Measurements from ENCODE around the gene GNS. TPM values are rescaled to one million over a fixed set of nuclear protein-coding genes. Genes with fewer than 3 reads are reported as not detected.
"Not testable (repeated sequence)": the region's sequence is repeated elsewhere in the genome, so short reads cannot be mapped to it uniquely, and the experiment has no call there.

The GNS gene
- total RNA-seq, 1 experiment from 2014 or later, result 55.1 TPM

DNA sequence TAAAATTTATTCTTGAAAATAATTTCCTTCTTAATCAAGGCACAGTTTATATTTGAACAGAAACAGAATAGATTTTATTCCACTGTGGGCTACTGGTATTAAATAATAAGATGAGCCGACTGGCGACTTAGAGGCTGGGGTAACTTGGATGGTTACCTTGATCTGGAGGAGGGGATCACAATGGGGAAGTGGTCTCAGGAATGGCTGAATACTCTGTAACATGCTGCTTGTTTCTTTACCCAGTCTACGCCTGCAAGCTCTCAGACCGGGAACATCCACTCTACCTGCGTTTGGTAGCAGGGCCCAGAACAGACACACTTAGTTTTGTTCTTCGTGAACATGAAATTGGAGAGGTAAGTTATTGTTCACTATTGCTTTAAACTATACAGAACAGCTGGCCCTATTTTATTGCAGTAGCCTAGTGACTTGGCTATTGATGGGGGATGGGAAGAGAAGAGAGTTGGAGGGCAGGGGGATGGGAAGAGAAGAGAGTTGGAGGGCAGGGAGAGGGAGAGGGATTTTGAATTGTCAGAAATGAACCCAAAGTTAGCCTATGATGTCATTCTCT is 67.9 kb downstream of the GNS start:
- no peak overlapping the region for H3K9ac ChIP-seq (ENCODE audit: low read length)
- ChIA-PET POLR2A (ENCODE audit: unreplicated experiment) (no interaction called here), CTCF (no interaction called here)
- ATAC-seq (no peak), DNase-seq (no peak)
- intact Hi-C loops (cut with micrococcal nuclease), result no loop called here
- 0 out of 2 replicates have a peak, but pooled peaks cover 5% of the 10 kb centered on the region for H3K36me3 ChIP-seq (ENCODE audit: low read depth, low read length)
- no peaks in the 10 kb centered on the region for H3K27me3 ChIP-seq (ENCODE audit: low read length)
- H3K9me3 ChIP-seq (ENCODE audit: low read length), result no peaks in the 10 kb centered on the region
- no peak overlapping the region for H3K4me3 ChIP-seq (ENCODE audit: low read length)
- no peaks in the 10 kb centered on the region for H3K79me2 ChIP-seq (ENCODE audit: low read length)
- H3K27ac ChIP-seq (ENCODE audit: low read length), result no peak overlapping the region
- H4K20me1 ChIP-seq (ENCODE audit: low read length), result no peaks in the 10 kb centered on the region
- H2AFZ ChIP-seq (ENCODE audit: low read length), result no peak overlapping the region
- no peaks in the 10 kb centered on the region for H3K9me2 ChIP-seq (replicated peaks; ENCODE audit: low read length)
- TF ChIP-seq EZH2 (IDR thresholded peaks at IDR 0.05; ENCODE audit: low read length, unreplicated experiment) (no peak), EZH2phosphoT487 (IDR thresholded peaks at IDR 0.05; ENCODE audit: borderline replicate concordance, low read length) (no peak)
- TF ChIP-seq, protein P1, sequence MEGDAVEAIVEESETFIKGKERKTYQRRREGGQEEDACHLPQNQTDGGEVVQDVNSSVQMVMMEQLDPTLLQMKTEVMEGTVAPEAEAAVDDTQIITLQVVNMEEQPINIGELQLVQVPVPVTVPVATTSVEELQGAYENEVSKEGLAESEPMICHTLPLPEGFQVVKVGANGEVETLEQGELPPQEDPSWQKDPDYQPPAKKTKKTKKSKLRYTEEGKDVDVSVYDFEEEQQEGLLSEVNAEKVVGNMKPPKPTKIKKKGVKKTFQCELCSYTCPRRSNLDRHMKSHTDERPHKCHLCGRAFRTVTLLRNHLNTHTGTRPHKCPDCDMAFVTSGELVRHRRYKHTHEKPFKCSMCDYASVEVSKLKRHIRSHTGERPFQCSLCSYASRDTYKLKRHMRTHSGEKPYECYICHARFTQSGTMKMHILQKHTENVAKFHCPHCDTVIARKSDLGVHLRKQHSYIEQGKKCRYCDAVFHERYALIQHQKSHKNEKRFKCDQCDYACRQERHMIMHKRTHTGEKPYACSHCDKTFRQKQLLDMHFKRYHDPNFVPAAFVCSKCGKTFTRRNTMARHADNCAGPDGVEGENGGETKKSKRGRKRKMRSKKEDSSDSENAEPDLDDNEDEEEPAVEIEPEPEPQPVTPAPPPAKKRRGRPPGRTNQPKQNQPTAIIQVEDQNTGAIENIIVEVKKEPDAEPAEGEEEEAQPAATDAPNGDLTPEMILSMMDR (conservative IDR thresholded peaks at IDR 0.05; ENCODE audit: low read depth, low read length), result no peak
- no peaks in the 10 kb centered on the region for H3F3A ChIP-seq (ENCODE audit: low read length, unreplicated experiment)
- H3K4me1 ChIP-seq (ENCODE audit: insufficient read depth, low read length), result no peaks in the 10 kb centered on the region
- BruUV-seq (replicated peaks), result no TSS peak
- H3K4me2 ChIP-seq (ENCODE audit: low read length), result no peak overlapping the region

DNA sequence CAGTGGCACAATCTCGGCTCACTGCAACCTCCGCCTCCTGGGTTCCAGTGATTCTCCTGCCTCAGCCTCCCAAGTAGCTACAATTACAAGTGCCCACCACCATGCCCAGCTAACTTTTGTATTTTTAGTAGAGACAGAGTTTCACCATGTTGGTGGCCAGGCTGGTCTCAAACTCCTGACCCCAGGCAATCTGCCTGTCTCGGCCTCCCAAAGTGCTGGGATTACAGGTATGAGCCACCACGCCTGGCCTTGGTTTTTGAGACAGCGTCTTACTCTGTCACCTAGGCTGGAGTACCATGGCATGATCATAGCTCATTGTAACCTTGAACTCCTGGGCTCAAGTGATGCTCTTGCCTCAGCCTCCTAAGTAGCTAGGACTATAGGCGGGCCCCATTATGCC is 69.0 kb downstream of the GNS start:
- ATAC-seq; H3K9me3 ChIP-seq (ENCODE audit: low read length); BruUV-seq (replicated peaks); H3K9me2 ChIP-seq (replicated peaks; ENCODE audit: low read length); H3K4me1 ChIP-seq (ENCODE audit: insufficient read depth, low read length); POLR2A ChIA-PET (ENCODE audit: unreplicated experiment); H2AFZ ChIP-seq (ENCODE audit: low read length); H3K4me2 ChIP-seq (ENCODE audit: low read length); H4K20me1 ChIP-seq (ENCODE audit: low read length); H3K27ac ChIP-seq (ENCODE audit: low read length); DNase-seq; CTCF ChIA-PET; H3K9ac ChIP-seq (ENCODE audit: low read length); H3K4me3 ChIP-seq (ENCODE audit: low read length); H3K79me2 ChIP-seq (ENCODE audit: low read length); H3K27me3 ChIP-seq (ENCODE audit: low read length); H3K36me3 ChIP-seq (ENCODE audit: low read depth, low read length); H3F3A ChIP-seq (ENCODE audit: low read length, unreplicated experiment); intact Hi-C loops (cut with micrococcal nuclease): not testable (repeated sequence)

DNA sequence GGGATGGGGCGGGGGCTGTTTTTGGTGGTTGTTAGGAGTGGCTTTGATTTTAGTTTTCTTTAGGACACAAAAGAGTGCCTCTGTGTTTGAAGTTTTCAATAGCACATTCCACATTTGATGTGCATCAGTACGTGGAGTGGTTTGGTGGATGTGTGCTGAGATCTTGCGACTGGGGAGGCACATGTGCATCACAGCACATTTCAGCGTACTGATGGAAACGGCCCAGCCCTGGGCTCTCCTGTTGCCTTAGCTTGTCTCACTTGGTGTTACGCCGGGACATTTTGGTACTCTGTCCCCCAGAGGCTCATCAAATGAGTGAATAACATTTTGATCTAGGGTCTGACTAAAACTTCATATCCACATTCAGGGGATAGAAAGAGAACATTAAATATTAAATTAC is 70.5 kb downstream of the GNS start:
- Histone ChIP-seq H3F3A (ENCODE audit: low read length, unreplicated experiment) (no peaks in the 10 kb centered on the region), H4K20me1 (ENCODE audit: low read length) (no peaks in the 10 kb centered on the region), H3K79me2 (ENCODE audit: low read length) (peaks cover under 1% of the 10 kb centered on the region; the same call in 1 of the 2 replicates), H3K9ac (ENCODE audit: low read length) (no peak overlapping the region), H3K27ac (ENCODE audit: low read length) (no peak overlapping the region), H3K36me3 (ENCODE audit: low read depth, low read length) (0 out of 2 replicates have a peak, but pooled peaks cover 5% of the 10 kb centered on the region), H3K9me2 (replicated peaks; ENCODE audit: low read length) (no peaks in the 10 kb centered on the region), H3K4me1 (ENCODE audit: insufficient read depth, low read length) (no peaks in the 10 kb centered on the region), H3K4me3 (ENCODE audit: low read length) (no peak overlapping the region), H2AFZ (ENCODE audit: low read length) (no peak overlapping the region), H3K4me2 (ENCODE audit: low read length) (no peak overlapping the region), H3K9me3 (ENCODE audit: low read length) (no peaks in the 10 kb centered on the region), H3K27me3 (ENCODE audit: low read length) (no peaks in the 10 kb centered on the region)
- intact Hi-C loops (cut with micrococcal nuclease), result no loop called here
- CTCF ChIA-PET, result no interaction called here
- ATAC-seq, result no peak
- POLR2A ChIA-PET (ENCODE audit: unreplicated experiment), result no interaction called here
- BruUV-seq (replicated peaks), result no TSS peak
- TF ChIP-seq EZH2 (IDR thresholded peaks at IDR 0.05; ENCODE audit: low read length, unreplicated experiment) (no peak), EZH2phosphoT487 (IDR thresholded peaks at IDR 0.05; ENCODE audit: borderline replicate concordance, low read length) (no peak)
- TF ChIP-seq, protein P1 (conservative IDR thresholded peaks at IDR 0.05; ENCODE audit: low read depth, low read length), result no peak
- no peak for DNase-seq

All from PC-3 (cell line).